GM12875 (cell line): Measurements from ENCODE around the gene SUPT7L.

Source experiments
- H3K4me3 ChIP-seq: one replicate; pipeline ENCODE4 v1.5.1; 2011; ENCODE audit warnings: low read depth, low read length, control low read depth
- TF ChIP-seq, protein P1 (sequence below): IDR thresholded peaks from 2 replicates; pipeline ENCODE4 v1.5.1; 2011; ENCODE audit warnings: low read depth, mild to moderate bottlenecking, control low read depth, inconsistent platforms, low read length, moderate library complexity, borderline replicate concordance; ENCODE audit not compliant: insufficient read depth

The SUPT7L gene

GRCh38 chr2:27709326-27709725 is 45.9 kb upstream of the SUPT7L start:
- no peak overlapping the region for H3K4me3 ChIP-seq
- TF ChIP-seq, protein P1, sequence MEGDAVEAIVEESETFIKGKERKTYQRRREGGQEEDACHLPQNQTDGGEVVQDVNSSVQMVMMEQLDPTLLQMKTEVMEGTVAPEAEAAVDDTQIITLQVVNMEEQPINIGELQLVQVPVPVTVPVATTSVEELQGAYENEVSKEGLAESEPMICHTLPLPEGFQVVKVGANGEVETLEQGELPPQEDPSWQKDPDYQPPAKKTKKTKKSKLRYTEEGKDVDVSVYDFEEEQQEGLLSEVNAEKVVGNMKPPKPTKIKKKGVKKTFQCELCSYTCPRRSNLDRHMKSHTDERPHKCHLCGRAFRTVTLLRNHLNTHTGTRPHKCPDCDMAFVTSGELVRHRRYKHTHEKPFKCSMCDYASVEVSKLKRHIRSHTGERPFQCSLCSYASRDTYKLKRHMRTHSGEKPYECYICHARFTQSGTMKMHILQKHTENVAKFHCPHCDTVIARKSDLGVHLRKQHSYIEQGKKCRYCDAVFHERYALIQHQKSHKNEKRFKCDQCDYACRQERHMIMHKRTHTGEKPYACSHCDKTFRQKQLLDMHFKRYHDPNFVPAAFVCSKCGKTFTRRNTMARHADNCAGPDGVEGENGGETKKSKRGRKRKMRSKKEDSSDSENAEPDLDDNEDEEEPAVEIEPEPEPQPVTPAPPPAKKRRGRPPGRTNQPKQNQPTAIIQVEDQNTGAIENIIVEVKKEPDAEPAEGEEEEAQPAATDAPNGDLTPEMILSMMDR: no peak

GRCh38 chr2:27708666-27709065 is 45.3 kb upstream of the SUPT7L start:
- TF ChIP-seq, protein P1: no peak
- no peak overlapping the region for H3K4me3 ChIP-seq

GRCh38 chr2:27708257-27708654 is 44.8 kb upstream of the SUPT7L start:
- no peak overlapping the region for H3K4me3 ChIP-seq
- TF ChIP-seq, protein P1: no peak

DNA sequence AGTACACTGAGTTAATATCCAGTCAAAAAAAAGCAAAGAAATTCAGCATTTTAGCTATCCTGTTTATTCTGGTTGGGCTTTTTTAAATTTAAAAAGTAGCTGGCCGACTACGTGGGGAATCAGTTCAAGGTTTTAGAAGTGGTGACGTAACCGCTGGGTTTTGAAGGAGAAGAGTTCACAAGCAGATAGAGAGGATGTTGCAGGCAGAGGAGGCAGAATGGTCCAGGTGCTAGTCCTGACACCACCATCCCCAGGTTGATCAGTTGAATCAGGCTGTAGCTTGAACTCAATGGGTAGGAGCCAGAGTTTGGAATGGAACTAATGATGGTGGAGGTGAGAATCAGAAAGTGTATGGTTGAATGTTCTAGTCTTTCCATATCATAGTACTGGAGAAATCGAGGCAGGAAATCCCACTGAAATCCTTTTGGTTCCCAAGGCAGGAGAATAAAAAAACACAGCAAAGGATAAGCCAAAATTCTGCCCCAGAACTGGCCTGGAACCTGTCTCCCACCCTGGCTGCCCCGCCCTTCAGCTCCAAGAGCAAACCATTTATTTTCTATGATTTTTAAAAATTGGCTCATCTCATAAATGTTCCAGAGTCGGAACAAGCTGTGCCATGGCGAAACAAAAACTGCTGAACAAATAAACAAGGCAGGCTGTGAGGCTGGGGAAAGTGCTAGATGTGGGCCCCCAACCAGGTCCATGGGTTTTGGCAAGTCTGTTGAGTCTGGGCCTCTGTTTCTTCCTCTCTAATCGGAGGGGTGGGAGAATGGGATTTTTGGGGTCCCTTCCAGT is 44.2 kb upstream of the SUPT7L start:
- no peak overlapping the region for H3K4me3 ChIP-seq
- TF ChIP-seq, protein P1: no peak

GRCh38 chr2:27705851-27706622 is 42.6 kb upstream of the SUPT7L start:
- TF ChIP-seq, protein P1: no peak
- no peak overlapping the region for H3K4me3 ChIP-seq

DNA sequence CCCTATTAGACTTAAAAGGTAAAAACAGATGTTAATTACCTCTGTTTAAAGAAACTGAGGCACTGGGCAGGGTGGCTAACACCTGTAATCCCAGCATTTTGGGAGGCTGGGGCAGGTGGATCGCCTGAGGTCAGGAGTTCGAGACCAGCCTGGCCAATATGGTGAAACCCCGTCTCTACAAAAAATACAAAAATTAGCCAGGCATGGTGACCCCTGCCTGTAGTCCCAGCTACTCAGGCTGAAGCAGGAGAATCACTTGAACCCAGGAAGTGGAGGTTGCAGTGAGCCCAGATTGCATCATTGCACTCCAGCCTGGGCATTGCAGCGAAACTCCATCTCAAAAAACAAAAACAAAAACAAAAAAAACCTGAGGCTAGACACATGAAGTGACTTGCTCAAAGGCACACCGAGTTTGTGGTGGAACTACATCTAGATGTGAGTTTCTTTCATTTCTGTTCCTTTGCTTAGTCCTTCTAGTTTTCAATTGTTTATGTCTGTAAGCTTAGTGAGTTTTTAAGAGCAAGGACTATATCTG is 41.0 kb upstream of the SUPT7L start:
- no peak overlapping the region for H3K4me3 ChIP-seq
- TF ChIP-seq, protein P1: no peak
